Esophagus mucosa (tissue), 1 donor: ENCODE data around the gene CCDC184. TPM values are rescaled to one million over a fixed set of nuclear protein-coding genes. Genes with fewer than 3 reads are reported as not detected.

Source experiments
- ATAC-seq: fragments of 200-7000 bp; cut with Tn5 transposase; one replicate; pipeline ENCODE4 v1.9.1; 2020
- total RNA-seq: library from RNA; stranded (reverse); gene quantifications from one replicate; pipeline ENCODE4 v1.2.4, GENCODE V29; 2023
- donor health status: DM: yes; HTN: yes; CAD: no.

The CCDC184 gene
- total RNA-seq, 1 donor from 2014 or later: 0.20 TPM

GRCh38 chr12:48180424-48180823 is 3.0 kb upstream of the CCDC184 start:
- no peak for ATAC-seq

GRCh38 chr12:48180857-48181495 is 2.5 kb upstream of the CCDC184 start:
- no peak for ATAC-seq

- ATAC-seq: no peak
Observed at GRCh38 chr12:48182631-48183030, 813 bp upstream of the CCDC184 start.

GRCh38 chr12:48183876-48184548 is 568 bp downstream of the CCDC184 start:
- ATAC-seq: peak; percentile 2

GRCh38 chr12:48184549-48184922 is 1.1 kb downstream of the CCDC184 start:
- peak; percentile 4 for ATAC-seq

- peak; percentile 38 for ATAC-seq
Observed at GRCh38 chr12:48185181-48185919, 1.9 kb downstream of the CCDC184 start.

- no peak for ATAC-seq
Observed at GRCh38 chr12:48187916-48188695, 4.7 kb downstream of the CCDC184 start.

GRCh38 chr12:48189331-48190125 is 6.1 kb downstream of the CCDC184 start:
- peak; percentile 66 for ATAC-seq

- peak; percentile 77 for ATAC-seq
Observed at GRCh38 chr12:48191096-48191495, 7.7 kb downstream of the CCDC184 start.

- ATAC-seq: no peak
Observed at GRCh38 chr12:48192861-48193260, 9.4 kb downstream of the CCDC184 start.

- no peak for ATAC-seq
Observed at GRCh38 chr12:48193623-48194022, 10.2 kb downstream of the CCDC184 start.

GRCh38 chr12:48194799-48195201 is 11.4 kb downstream of the CCDC184 start:
- no peak for ATAC-seq

GRCh38 chr12:48197549-48197970 is 14.1 kb downstream of the CCDC184 start:
- peak; percentile 39 for ATAC-seq

GRCh38 chr12:48197971-48198671 is 14.7 kb downstream of the CCDC184 start:
- ATAC-seq: peak; percentile 98

GRCh38 chr12:48198672-48198971 is 15.2 kb downstream of the CCDC184 start:
- ATAC-seq: peak; percentile 43

- no peak for ATAC-seq
Observed at GRCh38 chr12:48198985-48199384, 15.5 kb downstream of the CCDC184 start.

- no peak for ATAC-seq
Observed at GRCh38 chr12:48199774-48200221, 16.4 kb downstream of the CCDC184 start.

GRCh38 chr12:48201091-48201490 is 17.6 kb downstream of the CCDC184 start:
- ATAC-seq: no peak

- ATAC-seq: no peak
Observed at GRCh38 chr12:48201516-48201915, 18.1 kb downstream of the CCDC184 start.

GRCh38 chr12:48202766-48203165 is 19.3 kb downstream of the CCDC184 start:
- ATAC-seq: no peak

- ATAC-seq: no peak
Observed at GRCh38 chr12:48203192-48203591, 19.7 kb downstream of the CCDC184 start, which contains the start of gene OR10AD1. TSS of gene OR10AD1 (minus strand) at chr12:48203292. CDS start at chr12:48203292, 0 bp downstream.
